ENCODE data around the gene NLRP7. TPM values are rescaled to one million over a fixed set of nuclear protein-coding genes. Genes with fewer than 3 reads are reported as not detected.

NLRP7 gene
- total and polyA plus RNA-seq, 2 of the 4 experiments (the other 2 are of a cell fraction) = not detected

DNA sequence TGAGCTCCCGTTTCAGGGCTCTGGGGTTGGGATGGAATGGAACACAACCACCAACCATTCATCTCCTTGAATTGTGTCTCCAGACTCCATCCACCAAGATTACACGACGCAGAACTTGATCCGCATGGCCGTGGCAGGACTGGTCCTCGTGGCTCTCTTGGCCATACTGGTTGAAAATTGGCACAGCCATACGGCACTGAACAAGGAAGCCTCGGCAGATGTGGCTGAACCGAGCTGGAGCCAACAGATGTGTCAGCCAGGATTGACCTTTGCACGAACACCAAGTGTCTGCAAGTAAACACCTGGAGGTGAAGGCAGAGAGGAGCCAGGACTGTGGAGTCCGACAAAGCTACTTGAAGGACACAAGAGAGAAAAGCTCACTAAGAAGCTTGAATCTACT is 57.8 kb downstream of the NLRP7 start:
- H3K18ac ChIP-seq (ENCODE audit: low read depth, low read length) = no peak overlapping the region
- ChIA-PET POLR2A (ENCODE audit: unreplicated experiment) (no interaction called here), CTCF (no interaction called here)
- DNase-seq = no peak
- no peak overlapping the region for H3K9ac ChIP-seq (ENCODE audit: low read depth, low read length)
- H2BK20ac ChIP-seq (ENCODE audit: low read depth, low read length) = no peak overlapping the region
- no peaks in the 10 kb centered on the region for H3K36me3 ChIP-seq (ENCODE audit: control insufficient read depth, insufficient read depth, low read length)
- H4K8ac ChIP-seq (ENCODE audit: low read depth in 2 of 2, low read length in 2 of 2) = no peak overlapping the region
- ATAC-seq (ENCODE audit: low read depth) = no peak
- H4K5ac ChIP-seq (ENCODE audit: low read depth, low read length) = no peak overlapping the region
- no peak overlapping the region for H3K14ac ChIP-seq (replicated peaks; ENCODE audit: low read depth, low read length)
- no peaks in the 10 kb centered on the region for H3K27me3 ChIP-seq (ENCODE audit: control insufficient read depth, insufficient read depth, low read length)
- no peak overlapping the region for H3K27ac ChIP-seq (ENCODE audit: insufficient read depth, low read length)
- no peak overlapping the region for H2BK120ac ChIP-seq (ENCODE audit: low read depth, low read length)
- in situ Hi-C loops (cut with MboI; ENCODE audit: low sequenced_read_pairs) (no loop called here), dilution Hi-C loops (cut with HindIII; ENCODE audit: low sequenced_read_pairs, unreplicated experiment) (no loop called here), intact Hi-C loops (cut with micrococcal nuclease) (no loop called here)
- H3K9me3 ChIP-seq (ENCODE audit: control insufficient read depth, insufficient read depth, low read length) = peaks cover 22% of the 10 kb centered on the region
- 45% methylated on average over 8 of the region's 11 CpGs; no CpG with 5 or more reads in 1 of the 2 experiments for WGBS, 2 experiments (ENCODE audit: extremely low coverage in 2 of 2, insufficient read length in 1 of 2)
- H3K4me1 ChIP-seq (ENCODE audit: control insufficient read depth, insufficient read depth, low read length) = no peaks in the 10 kb centered on the region
- H2BK5ac ChIP-seq (ENCODE audit: low read depth, low read length, poor library complexity, severe bottlenecking) = no peak overlapping the region
- no peak overlapping the region for H3K4me3 ChIP-seq (ENCODE audit: insufficient read depth, low read depth, low read length)
- H3K4me2 ChIP-seq (ENCODE audit: low read depth, low read length) = no peak overlapping the region
- no peak overlapping the region for H4K91ac ChIP-seq (ENCODE audit: insufficient read depth, low read depth, low read length)
- H3K9me1 ChIP-seq (ENCODE audit: insufficient read depth, low read length) = no peaks in the 10 kb centered on the region
- no peak overlapping the region for H3K56ac ChIP-seq (ENCODE audit: extremely low read depth, insufficient read depth, low read length)
- no peak overlapping the region for H2BK15ac ChIP-seq (ENCODE audit: low read depth, low read length)
- TF ChIP-seq BHLHE40 (IDR thresholded peaks at IDR 0.05; ENCODE audit: low read depth, low read length) = no peak
- no peaks in the 10 kb centered on the region for H3K79me1 ChIP-seq (ENCODE audit: low read depth in 1 of 2, low read length in 2 of 2)
- H2AK9ac ChIP-seq (replicated peaks; ENCODE audit: low read depth, low read length, poor library complexity) = no peak overlapping the region
- no peak overlapping the region for H3K4ac ChIP-seq (ENCODE audit: low read depth, low read length)
- H2AK5ac ChIP-seq (ENCODE audit: low read depth, low read length) = no peak overlapping the region
- BruUV-seq (replicated peaks) = no TSS peak
- H2AFZ ChIP-seq (replicated peaks; ENCODE audit: low read length, poor library complexity) = no peak overlapping the region
- no peaks in the 10 kb centered on the region for H4K20me1 ChIP-seq (ENCODE audit: insufficient read depth, low read length)
- H3K23ac ChIP-seq (ENCODE audit: low read depth, low read length) = no peak overlapping the region

Data from IMR-90 (cell line).